Osteoblast (primary cell): Measurements from ENCODE around the gene WFDC6. TPM values are rescaled to one million over a fixed set of nuclear protein-coding genes. Genes with fewer than 3 reads are reported as not detected.

Experiments used
- DNase-seq: peaks from one replicate; pipeline ENCODE4 v3.0.0; 2011; ENCODE audit warnings: low spot score, mixed read lengths; ENCODE audit not compliant: insufficient read length; ENCODE audit errors: missing footprints
- H2AFZ ChIP-seq: 2 replicates; pipeline ENCODE4 v1.6.0; 2011; ENCODE audit warnings: mild to moderate bottlenecking, low read length
- H3K27ac ChIP-seq: 2 replicates; pipeline ENCODE4 v1.5.1; 2011; ENCODE audit warnings: mild to moderate bottlenecking, low read depth, low read length, moderate library complexity
- H3K27me3 ChIP-seq: 2 replicates; pipeline ENCODE4 v1.6.0; 2012; ENCODE audit warnings: mild to moderate bottlenecking, control low read depth, inconsistent platforms, low read length, moderate library complexity; ENCODE audit not compliant: insufficient read depth
- H3K36me3 ChIP-seq: 2 replicates; pipeline ENCODE4 v1.5.1; 2011; ENCODE audit warnings: mild to moderate bottlenecking, low read length, control low read depth, moderate library complexity; ENCODE audit not compliant: insufficient read depth
- H3K4me1 ChIP-seq: 2 replicates; pipeline ENCODE4 v1.5.1; 2011; ENCODE audit warnings: mild to moderate bottlenecking, low read length, control low read depth, moderate library complexity; ENCODE audit not compliant: insufficient read depth
- H3K4me2 ChIP-seq: 2 replicates; pipeline ENCODE4 v1.6.0; 2011; ENCODE audit warnings: mild to moderate bottlenecking, low read length; ENCODE audit not compliant: insufficient read depth
- H3K4me3 ChIP-seq: fragments of 200-600 bp; sonication (generic); 3 replicates; pipeline ENCODE4 v1.5.1; 2012; ENCODE audit warnings: mild to moderate bottlenecking, low read length, inconsistent platforms; ENCODE audit not compliant: insufficient read depth
- H3K79me2 ChIP-seq: 2 replicates; pipeline ENCODE4 v1.6.0; 2012; ENCODE audit warnings: mild to moderate bottlenecking, low read length, control low read depth, inconsistent platforms; ENCODE audit not compliant: insufficient read depth
- H3K9me3 ChIP-seq: 2 replicates; pipeline ENCODE4 v1.5.1; 2011; ENCODE audit warnings: low read depth, low read length, control low read depth
- H4K20me1 ChIP-seq: 2 replicates; pipeline ENCODE4 v1.6.0; 2012; ENCODE audit warnings: mild to moderate bottlenecking, low read length, control low read depth; ENCODE audit not compliant: insufficient read depth
- CTCF ChIP-seq: IDR thresholded peaks from 2 replicates; pipeline ENCODE4 v1.5.1; 2011; ENCODE audit warnings: mild to moderate bottlenecking, low read depth, low read length, moderate library complexity; ENCODE audit errors: extremely low read depth
- total RNA-seq: library from RNA; depleted of rRNA; stranded (reverse); fragments of >200 nt; gene quantifications from 2 replicates; pipeline ENCODE4 v1.2.3, GENCODE V29; 2012

The WFDC6 gene
- total RNA-seq, 1 donor: not detected

GRCh38 chr20:45509091-45509490 is 30.2 kb downstream of the WFDC6 start:
- no peak for DNase-seq
- Histone ChIP-seq H4K20me1 (no peaks in the 10 kb centered on the region), H3K27me3 (peaks cover 5% of the 10 kb centered on the region), H2AFZ (no peak overlapping the region), H3K4me1 (no peaks in the 10 kb centered on the region), H3K9me3 (no peaks in the 10 kb centered on the region), H3K4me2 (no peak overlapping the region), H3K79me2 (no peaks in the 10 kb centered on the region), H3K27ac (no peak overlapping the region), H3K36me3 (no peaks in the 10 kb centered on the region), H3K4me3 (no peak overlapping the region)
- no peak for TF ChIP-seq CTCF

- H3K9me3 ChIP-seq: no peaks in the 10 kb centered on the region
- peaks cover 5% of the 10 kb centered on the region for H3K27me3 ChIP-seq
- H3K79me2 ChIP-seq: no peaks in the 10 kb centered on the region
- H4K20me1 ChIP-seq: no peaks in the 10 kb centered on the region
- H3K4me1 ChIP-seq: no peaks in the 10 kb centered on the region
- H3K36me3 ChIP-seq: no peaks in the 10 kb centered on the region
- H3K27ac ChIP-seq: no peak overlapping the region
- H2AFZ ChIP-seq: no peak overlapping the region
- no peak for DNase-seq
- TF ChIP-seq CTCF: no peak
- H3K4me3 ChIP-seq: no peak overlapping the region
- no peak overlapping the region for H3K4me2 ChIP-seq
Measured at GRCh38 chr20:45508068-45508886, 31.0 kb downstream of the WFDC6 start.

- H3K27ac ChIP-seq: no peak overlapping the region
- no peaks in the 10 kb centered on the region for H3K4me1 ChIP-seq
- H3K79me2 ChIP-seq: no peaks in the 10 kb centered on the region
- no peaks in the 10 kb centered on the region for H3K9me3 ChIP-seq
- H2AFZ ChIP-seq: no peak overlapping the region
- no peak overlapping the region for H3K4me2 ChIP-seq
- no peak overlapping the region for H3K4me3 ChIP-seq
- no peaks in the 10 kb centered on the region for H3K36me3 ChIP-seq
- no peak for TF ChIP-seq CTCF
- no peak for DNase-seq
- H4K20me1 ChIP-seq: no peaks in the 10 kb centered on the region
- H3K27me3 ChIP-seq: peaks cover 4% of the 10 kb centered on the region
Measured at GRCh38 chr20:45507011-45507820, 32.1 kb downstream of the WFDC6 start.

- Histone ChIP-seq H4K20me1 (no peaks in the 10 kb centered on the region), H3K27ac (no peak overlapping the region), H3K79me2 (no peaks in the 10 kb centered on the region), H3K4me2 (no peak overlapping the region), H3K27me3 (peaks cover 4% of the 10 kb centered on the region), H2AFZ (no peak overlapping the region), H3K4me1 (no peaks in the 10 kb centered on the region), H3K9me3 (no peaks in the 10 kb centered on the region), H3K36me3 (no peaks in the 10 kb centered on the region), H3K4me3 (no peak overlapping the region)
- no peak for TF ChIP-seq CTCF
- no peak for DNase-seq
Measured at GRCh38 chr20:45506398-45506797, 32.9 kb downstream of the WFDC6 start.
